Tibial nerve (tissue), 4 donors: ENCODE measurements around the gene EVPL.

Experiments used
- CTCF ChIP-seq, 5 experiments: fragments of 200-600 bp in 3 of 5; fragments of 450-650 bp in 2 of 5; sonication (generic) in 3 of 5; IDR thresholded peaks; one replicate each; pipeline ENCODE4 v1.5.1; 2016 to 2019; ENCODE audit warnings: antibody characterized with exemption in 5 of 5, mild to moderate bottlenecking in 3 of 5, moderate library complexity in 2 of 5
- EP300 ChIP-seq, 2 donors: sonication (generic); formaldehyde crosslinking; IDR thresholded peaks; one replicate each; pipeline ENCODE4 v1.6.1; 2017; ENCODE audit warnings: antibody characterized with exemption in 2 of 2, mild to moderate bottlenecking in 1 of 2

GRCh38 chr17:76017481-76018339 is 9.4 kb downstream of the EVPL start:
- TF ChIP-seq CTCF (IDR thresholded peaks at IDR 0.05), result no peak
- no peak for TF ChIP-seq EP300 (IDR thresholded peaks at IDR 0.05)
